MM.1S (cell line): ENCODE data around the gene KANSL2.
A peak's percentile ranks its signal among the peaks of the same experiment; 100 is the strongest.

Source experiments
- CTCF ChIP-seq: fragments of 300-600 bp; sonication (generic); IDR thresholded peaks from 2 replicates; pipeline ENCODE4 v1.5.1; 2016; ENCODE audit warnings: antibody characterized with exemption, low read length, mixed read lengths
- EZH2 ChIP-seq: fragments of 300-600 bp; sonication (generic); optimal IDR thresholded peaks from 2 replicates; pipeline ENCODE3; 2017; ENCODE audit warnings: low read depth, mild to moderate bottlenecking, antibody characterized with exemption, low read length, mixed read lengths

GRCh38 chr12:48618541-48618940 lies 63.5 kb downstream of the KANSL2 start:
- TF ChIP-seq CTCF, result peak; percentile 97
- TF ChIP-seq EZH2, result no peak
